SK-N-SH treated with all-trans-retinoic acid at 6 μM for 48 hours (cell line): ENCODE data around the gene TAS2R1.
A peak's percentile ranks its signal among the peaks of the same experiment; 100 is the strongest.

Experiments used
- BACH2 ChIP-seq: fragments of 250-450 bp; sonication (Bioruptor Pico); IDR thresholded peaks from 2 replicates; pipeline ENCODE4 v1.9.0; 2021; ENCODE audit warnings: mild to moderate bottlenecking, borderline replicate concordance
- PATZ1 ChIP-seq: fragments of 250-450 bp; sonication (Bioruptor Pico); IDR thresholded peaks from 2 replicates; pipeline ENCODE4 v1.8.0; 2020; ENCODE audit warnings: mild to moderate bottlenecking, moderate library complexity, borderline replicate concordance
- TCF4 ChIP-seq: fragments of 250-450 bp; sonication (Bioruptor Pico); IDR thresholded peaks from 2 replicates; pipeline ENCODE4 v1.8.0; 2021; ENCODE audit warnings: mild to moderate bottlenecking, moderate library complexity, borderline replicate concordance

GRCh38 chr5:9621379-9621903 lies 8.7 kb downstream of the TAS2R1 start:
- TF ChIP-seq TCF4 (CRISPR knock-in tag) (peak; percentile 25; the same call in 1 of the 2 replicates), PATZ1 (no peak), BACH2 (CRISPR knock-in tag) (no peak)
